Upper lobe of left lung (tissue), 6 donors: ENCODE measurements around the gene CLSTN2. TPM values are rescaled to one million over a fixed set of nuclear protein-coding genes. Genes with fewer than 3 reads are reported as not detected.

Source experiments
- ATAC-seq, 2 donors: fragments of 200-7000 bp; cut with Tn5 transposase; one replicate each; pipeline ENCODE4 v1.9.1; 2022; ENCODE audit warnings: mild to moderate bottlenecking in 2 of 2, moderate library complexity in 2 of 2; ENCODE audit not compliant: low FRiP score in 2 of 2
- DNase-seq, 2 donors: peaks; one replicate each; pipeline ENCODE4 v3.0.0-alpha.2; 2019 to 2020
- H3K27ac ChIP-seq, 4 donors: fragments of 200-600 bp; sonication (generic); one replicate each; pipeline ENCODE4 v1.5.1; 2016 to 2019
- H3K27me3 ChIP-seq, 4 donors: fragments of 200-600 bp; sonication (generic); one replicate each; pipeline ENCODE4 v1.5.1; 2017 to 2019
- H3K36me3 ChIP-seq, 4 donors: fragments of 200-600 bp; sonication (generic); one replicate each; pipeline ENCODE4 v1.5.1; 2016 to 2019
- H3K4me1 ChIP-seq, 4 donors: fragments of 200-600 bp; sonication (generic); one replicate each; pipeline ENCODE4 v1.5.1; 2018 to 2019
- H3K4me3 ChIP-seq, 4 donors: fragments of 200-600 bp; sonication (generic); one replicate each; pipeline ENCODE4 v1.5.1; 2017 to 2019; ENCODE audit warnings: mild to moderate bottlenecking in 2 of 4, moderate library complexity in 1 of 4
- H3K9me3 ChIP-seq, 4 donors: fragments of 200-600 bp; sonication (generic); one replicate each; pipeline ENCODE4 v1.5.1; 2018 to 2019
- EP300 ChIP-seq, 4 donors: sonication (generic); formaldehyde crosslinking; IDR thresholded peaks; one replicate each; pipeline ENCODE4 v1.5.1; 2017; ENCODE audit warnings: antibody characterized with exemption in 4 of 4, control low read depth in 2 of 4
- POLR2A ChIP-seq, 4 donors: fragments of 450-650 bp; IDR thresholded peaks; one replicate each; pipeline ENCODE4 v1.5.1; 2016 to 2017; ENCODE audit warnings: antibody characterized with exemption in 4 of 4, mild to moderate bottlenecking in 2 of 4
- POLR2AphosphoS5 ChIP-seq, 2 donors: sonication (generic); formaldehyde crosslinking; IDR thresholded peaks; one replicate each; pipeline ENCODE4 v1.5.1; 2017; ENCODE audit warnings: antibody characterized with exemption in 2 of 2
- WGBS, 2 donors: methylation state at CpG; one replicate each; pipeline ENCODE4 v1.1.5; 2017 to 2018; 5-methylcytosine and 5-hydroxymethylcytosine counted together
- total RNA-seq, 6 donors: library from RNA; depleted of rRNA in 4 of 6; stranded (reverse); fragments of >200 nt in 4 of 6; gene quantifications; one replicate each; pipeline versions ENCODE4 v1.1.0 to v1.2.1, GENCODE V29; 2016 to 2021
- TF ChIP-seq, protein P1 (sequence below), 6 experiments: fragments of 450-650 bp in 4 of 6; fragments of 200-600 bp in 2 of 6; sonication (generic) in 2 of 6; IDR thresholded peaks; one replicate each; pipeline ENCODE4 v1.5.1; 2016 to 2019; ENCODE audit warnings: antibody characterized with exemption in 6 of 6
- donor health status: DM: no; HTN: no; CAD: no; lungs with moderate emphysema.
- donor health status: DM: no; HTN: yes; CAD: no; lungs with severe emphysema.

Gene CLSTN2
- total RNA-seq, 6 donors from 2014 or later, result 1.0 to 4.3 (median 1.6) TPM

DNA sequence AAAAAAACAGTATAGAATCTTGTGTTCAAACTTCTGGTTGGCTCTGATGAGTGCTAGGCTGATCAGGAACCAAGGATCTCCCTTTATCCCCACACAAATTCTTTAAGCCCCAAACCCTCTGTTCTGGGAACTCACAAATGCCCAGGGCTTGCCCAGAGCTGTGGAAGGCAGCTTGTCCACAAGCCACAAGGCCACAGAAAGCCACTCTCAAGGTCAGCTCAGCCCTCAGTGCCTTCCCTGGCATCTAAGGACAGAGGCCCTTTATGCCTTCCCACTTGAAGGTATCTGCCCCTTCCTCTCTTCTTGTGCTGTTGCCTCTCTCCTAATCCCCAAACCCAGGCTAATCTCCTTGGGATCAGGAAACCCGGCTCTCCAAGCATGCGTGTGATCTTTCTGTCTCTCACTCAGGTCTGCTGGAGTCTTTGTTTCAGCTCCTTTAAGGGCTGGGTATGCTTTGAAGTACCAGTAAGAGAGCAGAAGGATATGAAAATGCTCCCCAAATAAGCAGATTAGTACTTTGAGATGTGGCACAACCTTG lies 597.9 kb downstream of the CLSTN2 start:
- Histone ChIP-seq H3K4me3 (no peak overlapping the region), H3K27me3 (no peaks in the 10 kb centered on the region), H3K36me3 (no peaks in the 10 kb centered on the region), H3K9me3 (no peaks in the 10 kb centered on the region), H3K27ac (no peak overlapping the region), H3K4me1 (no peaks in the 10 kb centered on the region)
- WGBS, 2 donors, result 33 to 77% methylated on average over 2 of the region's 2 CpGs
- TF ChIP-seq, protein P1, sequence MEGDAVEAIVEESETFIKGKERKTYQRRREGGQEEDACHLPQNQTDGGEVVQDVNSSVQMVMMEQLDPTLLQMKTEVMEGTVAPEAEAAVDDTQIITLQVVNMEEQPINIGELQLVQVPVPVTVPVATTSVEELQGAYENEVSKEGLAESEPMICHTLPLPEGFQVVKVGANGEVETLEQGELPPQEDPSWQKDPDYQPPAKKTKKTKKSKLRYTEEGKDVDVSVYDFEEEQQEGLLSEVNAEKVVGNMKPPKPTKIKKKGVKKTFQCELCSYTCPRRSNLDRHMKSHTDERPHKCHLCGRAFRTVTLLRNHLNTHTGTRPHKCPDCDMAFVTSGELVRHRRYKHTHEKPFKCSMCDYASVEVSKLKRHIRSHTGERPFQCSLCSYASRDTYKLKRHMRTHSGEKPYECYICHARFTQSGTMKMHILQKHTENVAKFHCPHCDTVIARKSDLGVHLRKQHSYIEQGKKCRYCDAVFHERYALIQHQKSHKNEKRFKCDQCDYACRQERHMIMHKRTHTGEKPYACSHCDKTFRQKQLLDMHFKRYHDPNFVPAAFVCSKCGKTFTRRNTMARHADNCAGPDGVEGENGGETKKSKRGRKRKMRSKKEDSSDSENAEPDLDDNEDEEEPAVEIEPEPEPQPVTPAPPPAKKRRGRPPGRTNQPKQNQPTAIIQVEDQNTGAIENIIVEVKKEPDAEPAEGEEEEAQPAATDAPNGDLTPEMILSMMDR (IDR thresholded peaks at IDR 0.05), result no peak
- no peak for TF ChIP-seq EP300 (IDR thresholded peaks at IDR 0.05)
- no peak for TF ChIP-seq POLR2A (IDR thresholded peaks at IDR 0.05)
- no peak for TF ChIP-seq POLR2AphosphoS5 (IDR thresholded peaks at IDR 0.05)
- no peak for DNase-seq
- ATAC-seq, result no peak

DNA sequence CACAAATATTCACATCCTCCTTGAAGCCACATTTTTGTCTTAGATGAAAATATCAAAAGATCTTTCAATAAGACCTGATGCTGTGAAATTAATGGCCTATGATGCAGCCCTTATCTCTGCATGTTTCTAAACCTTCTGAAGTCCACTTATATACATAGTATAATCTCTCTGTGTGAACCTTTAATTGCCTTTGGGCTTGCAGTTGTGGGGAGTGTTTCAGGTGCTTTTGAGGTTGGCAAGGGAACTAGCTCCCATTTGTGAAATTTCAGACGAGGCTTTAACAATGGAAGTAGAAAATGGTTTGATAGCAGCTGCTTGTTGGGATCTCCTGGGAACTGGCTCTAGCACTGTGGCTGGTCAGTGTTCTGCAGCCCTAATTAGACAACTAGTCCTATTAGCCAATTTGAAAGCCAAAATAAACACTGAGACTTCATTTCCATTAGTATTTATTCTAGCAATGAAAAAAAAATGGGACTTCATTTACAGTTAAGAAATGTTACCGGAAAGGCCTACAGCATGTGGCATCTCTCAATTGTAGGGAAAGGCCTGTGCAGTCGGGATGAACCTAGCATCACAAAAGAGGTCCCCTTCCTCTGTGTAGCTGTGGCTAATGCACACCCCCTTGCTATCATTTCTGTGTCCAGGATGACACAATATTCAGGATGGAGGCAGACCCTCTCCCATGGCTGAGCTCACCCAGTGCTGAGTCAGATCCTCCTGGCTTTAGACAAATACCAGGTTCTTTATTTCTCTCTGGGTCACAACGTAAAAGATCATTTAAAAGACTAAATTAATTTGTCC lies 602.1 kb downstream of the CLSTN2 start:
- WGBS, 2 donors, result 78 to 84% methylated on average over 4 of the region's 4 CpGs

DNA sequence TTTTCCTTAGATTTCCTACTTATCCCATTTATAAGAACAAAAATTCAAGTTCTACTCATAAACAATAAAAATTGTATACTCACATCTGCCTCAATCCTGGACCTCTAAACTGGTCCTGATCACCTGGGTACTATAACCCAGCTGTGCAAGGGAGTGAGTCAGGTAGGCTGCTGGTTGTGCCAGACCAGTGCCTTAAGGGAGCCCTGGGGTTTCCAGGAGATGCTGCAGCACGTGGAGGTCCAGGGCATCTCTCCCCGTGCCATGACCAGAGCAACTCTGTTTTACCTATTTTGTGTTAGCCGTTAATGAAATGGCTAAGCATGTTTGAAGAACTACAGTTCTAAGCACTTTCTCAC lies 602.7 kb downstream of the CLSTN2 start:
- TF ChIP-seq POLR2A (IDR thresholded peaks at IDR 0.05) (no peak), POLR2AphosphoS5 (IDR thresholded peaks at IDR 0.05) (no peak), EP300 (IDR thresholded peaks at IDR 0.05) (no peak)
- TF ChIP-seq, protein P1 (IDR thresholded peaks at IDR 0.05), result no peak
- Histone ChIP-seq H3K4me1 (no peaks in the 10 kb centered on the region), H3K27ac (no peak overlapping the region), H3K9me3 (no peaks in the 10 kb centered on the region), H3K36me3 (no peaks in the 10 kb centered on the region), H3K4me3 (no peak overlapping the region), H3K27me3 (no peaks in the 10 kb centered on the region)
- ATAC-seq (no peak), DNase-seq (no peak)
- 77 to 92% methylated on average over 3 of the region's 3 CpGs for WGBS, 2 donors

More for the DNA sequence above, 602.1 kb downstream of the CLSTN2 start:
- H3K9me3 ChIP-seq, result no peaks in the 10 kb centered on the region
- no peak for DNase-seq
- no peak overlapping the region for H3K4me3 ChIP-seq
- H3K27me3 ChIP-seq, result no peaks in the 10 kb centered on the region
- H3K36me3 ChIP-seq, result no peaks in the 10 kb centered on the region
- H3K4me1 ChIP-seq, result no peaks in the 10 kb centered on the region
- no peak overlapping the region for H3K27ac ChIP-seq
- ATAC-seq, result no peak
- TF ChIP-seq, protein P1 (IDR thresholded peaks at IDR 0.05), result no peak
- TF ChIP-seq POLR2A (IDR thresholded peaks at IDR 0.05), result no peak
- no peak for TF ChIP-seq POLR2AphosphoS5 (IDR thresholded peaks at IDR 0.05)
- no peak for TF ChIP-seq EP300 (IDR thresholded peaks at IDR 0.05)

DNA sequence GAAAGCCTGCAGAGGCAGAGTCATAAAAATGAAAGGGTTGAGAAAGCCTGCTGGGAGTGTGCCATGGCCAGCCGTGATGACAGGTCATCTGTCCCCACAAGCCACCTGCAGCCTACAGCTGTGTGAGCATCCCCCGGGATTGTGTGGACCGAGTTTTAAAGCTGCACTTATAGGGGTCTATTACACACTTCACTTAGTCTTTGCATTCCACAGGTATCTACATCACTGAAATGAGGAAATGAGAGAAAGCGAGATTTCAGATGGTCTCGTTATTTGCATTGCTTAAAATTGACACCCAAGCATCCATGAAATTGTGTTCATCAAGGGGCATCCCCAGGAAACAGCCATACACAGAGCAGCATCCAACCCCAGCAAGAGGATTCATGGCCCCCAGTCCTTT lies 605.3 kb downstream of the CLSTN2 start:
- H3K36me3 ChIP-seq, result no peaks in the 10 kb centered on the region
- ATAC-seq (no peak), DNase-seq (no peak)
- TF ChIP-seq, protein P1 (IDR thresholded peaks at IDR 0.05), result no peak
- no peak for TF ChIP-seq POLR2AphosphoS5 (IDR thresholded peaks at IDR 0.05)
- TF ChIP-seq EP300 (IDR thresholded peaks at IDR 0.05), result no peak
- no peak for TF ChIP-seq POLR2A (IDR thresholded peaks at IDR 0.05)
- WGBS, 2 donors, result 84% methylated on average over 5 of the region's 5 CpGs
- no peaks in the 10 kb centered on the region for H3K4me1 ChIP-seq
- no peaks in the 10 kb centered on the region for H3K27me3 ChIP-seq
- no peak overlapping the region for H3K4me3 ChIP-seq
- H3K27ac ChIP-seq, result no peak overlapping the region
- no peaks in the 10 kb centered on the region for H3K9me3 ChIP-seq
